HepG2 (cell line): ENCODE measurements around the gene C16orf87. TPM values are rescaled to one million over a fixed set of nuclear protein-coding genes. Genes with fewer than 3 reads are reported as not detected.
A peak's percentile ranks its signal among the peaks of the same experiment; 100 is the strongest.

Experiments
- CC2D1A ChIP-seq: sonication (generic); formaldehyde crosslinking; IDR thresholded peaks from 2 replicates; pipeline ENCODE4 v1.8.1; 2023; ENCODE audit warnings: mild to moderate bottlenecking, missing genetic modification reagents
- FOXA1 ChIP-seq, 2 experiments: fragments of 450-650 bp in 1 of 2; sonication (generic) in 1 of 2; formaldehyde crosslinking in 1 of 2; IDR thresholded peaks; 2 replicates each; pipeline versions ENCODE4 v1.4.0 to v1.6.1; 2016 to 2020; ENCODE audit warnings: missing genetic modification reagents in 1 of 2
- PCBP1 ChIP-seq: fragments of 200-400 bp; formaldehyde crosslinking; IDR thresholded peaks from 2 replicates; pipeline ENCODE4 v1.6.1; 2017; ENCODE audit warnings: mild to moderate bottlenecking, low read depth, low read length, borderline replicate concordance
- TBL1XR1 ChIP-seq: fragments of 150-350 bp; IDR thresholded peaks from 2 replicates; pipeline ENCODE4 v1.6.1; 2014; ENCODE audit warnings: borderline replicate concordance, low read length; ENCODE audit not compliant: partially characterized antibody
- polyA plus RNA-seq, 8 experiments: library from polyadenylated mRNA; depleted of rRNA in 3 of 8; stranded (reverse) in 7 of 8; unstranded in 1 of 8; fragments of >200 nt; fragmentation: Illumina TruSeq in 4 of 8; extraction: Trizol in 4 of 8; gene quantifications; 2 replicates each; pipeline versions ENCODE4 v1.2.1 to v1.2.3, GENCODE V29; 2011 to 2016; ENCODE audit warnings: low read depth in 4 of 8, missing spikeins in 1 of 8, mixed read lengths in 1 of 8; ENCODE audit not compliant: insufficient read depth in 1 of 8
- total RNA-seq, 5 experiments: library from RNA; depleted of rRNA; stranded (reverse); fragments of >200 nt; fragmentation: Illumina TruSeq; extraction: Trizol; gene quantifications; 2 replicates each; pipeline ENCODE4 v1.2.3, GENCODE V29; 2016; ENCODE audit warnings: low read depth in 1 of 5
- TF ChIP-seq, protein P1 (sequence below): sonication (generic); formaldehyde crosslinking; conservative IDR thresholded peaks from 2 replicates; pipeline ENCODE4 v1.8.0; 2022; ENCODE audit warnings: low read depth, missing genetic modification reagents
- TF ChIP-seq, protein P2 (sequence below): sonication (generic); formaldehyde crosslinking; IDR thresholded peaks from 2 replicates; pipeline ENCODE4 v1.4.0; 2020; ENCODE audit warnings: mild to moderate bottlenecking, missing genetic modification reagents, borderline replicate concordance

Gene C16orf87
- total and polyA plus RNA-seq, 2 of the 13 experiments (the other 11 are each of a cell fraction or from before 2014, with no cell fraction given) = 8.6 to 19.5 TPM

DNA sequence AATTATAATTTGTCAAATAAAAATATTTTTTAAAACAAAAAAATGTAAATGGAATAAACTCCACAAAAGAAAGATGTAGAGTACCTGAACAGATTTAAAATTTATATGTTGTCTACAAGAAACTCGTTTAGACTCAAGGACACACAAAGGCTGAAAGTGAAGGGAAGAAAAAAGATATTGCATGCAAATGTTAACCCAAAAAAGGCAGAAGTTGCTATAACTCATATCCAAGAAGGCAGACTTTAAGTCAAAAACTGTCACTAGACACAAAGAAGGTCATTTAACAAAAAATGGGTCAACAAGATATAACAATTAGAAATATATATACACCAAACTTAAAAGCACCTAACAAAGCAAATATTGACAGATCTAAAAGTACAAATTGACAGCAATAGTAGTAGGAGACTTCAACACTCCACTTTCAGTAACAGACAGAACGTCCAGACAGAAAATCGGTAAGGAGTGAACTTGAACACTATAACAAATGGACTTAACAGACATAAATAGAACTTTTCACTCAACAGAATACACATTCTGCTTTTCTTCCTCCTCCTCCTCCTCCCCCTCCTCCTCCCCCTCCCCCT lies 42.0 kb downstream of the C16orf87 start (continued):
- TF ChIP-seq, protein P1, sequence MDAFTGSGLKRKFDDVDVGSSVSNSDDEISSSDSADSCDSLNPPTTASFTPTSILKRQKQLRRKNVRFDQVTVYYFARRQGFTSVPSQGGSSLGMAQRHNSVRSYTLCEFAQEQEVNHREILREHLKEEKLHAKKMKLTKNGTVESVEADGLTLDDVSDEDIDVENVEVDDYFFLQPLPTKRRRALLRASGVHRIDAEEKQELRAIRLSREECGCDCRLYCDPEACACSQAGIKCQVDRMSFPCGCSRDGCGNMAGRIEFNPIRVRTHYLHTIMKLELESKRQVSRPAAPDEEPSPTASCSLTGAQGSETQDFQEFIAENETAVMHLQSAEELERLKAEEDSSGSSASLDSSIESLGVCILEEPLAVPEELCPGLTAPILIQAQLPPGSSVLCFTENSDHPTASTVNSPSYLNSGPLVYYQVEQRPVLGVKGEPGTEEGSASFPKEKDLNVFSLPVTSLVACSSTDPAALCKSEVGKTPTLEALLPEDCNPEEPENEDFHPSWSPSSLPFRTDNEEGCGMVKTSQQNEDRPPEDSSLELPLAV (CRISPR knock-in tag) = no peak
- TF ChIP-seq TBL1XR1 = peak; percentile 31
- TF ChIP-seq, protein P2, sequence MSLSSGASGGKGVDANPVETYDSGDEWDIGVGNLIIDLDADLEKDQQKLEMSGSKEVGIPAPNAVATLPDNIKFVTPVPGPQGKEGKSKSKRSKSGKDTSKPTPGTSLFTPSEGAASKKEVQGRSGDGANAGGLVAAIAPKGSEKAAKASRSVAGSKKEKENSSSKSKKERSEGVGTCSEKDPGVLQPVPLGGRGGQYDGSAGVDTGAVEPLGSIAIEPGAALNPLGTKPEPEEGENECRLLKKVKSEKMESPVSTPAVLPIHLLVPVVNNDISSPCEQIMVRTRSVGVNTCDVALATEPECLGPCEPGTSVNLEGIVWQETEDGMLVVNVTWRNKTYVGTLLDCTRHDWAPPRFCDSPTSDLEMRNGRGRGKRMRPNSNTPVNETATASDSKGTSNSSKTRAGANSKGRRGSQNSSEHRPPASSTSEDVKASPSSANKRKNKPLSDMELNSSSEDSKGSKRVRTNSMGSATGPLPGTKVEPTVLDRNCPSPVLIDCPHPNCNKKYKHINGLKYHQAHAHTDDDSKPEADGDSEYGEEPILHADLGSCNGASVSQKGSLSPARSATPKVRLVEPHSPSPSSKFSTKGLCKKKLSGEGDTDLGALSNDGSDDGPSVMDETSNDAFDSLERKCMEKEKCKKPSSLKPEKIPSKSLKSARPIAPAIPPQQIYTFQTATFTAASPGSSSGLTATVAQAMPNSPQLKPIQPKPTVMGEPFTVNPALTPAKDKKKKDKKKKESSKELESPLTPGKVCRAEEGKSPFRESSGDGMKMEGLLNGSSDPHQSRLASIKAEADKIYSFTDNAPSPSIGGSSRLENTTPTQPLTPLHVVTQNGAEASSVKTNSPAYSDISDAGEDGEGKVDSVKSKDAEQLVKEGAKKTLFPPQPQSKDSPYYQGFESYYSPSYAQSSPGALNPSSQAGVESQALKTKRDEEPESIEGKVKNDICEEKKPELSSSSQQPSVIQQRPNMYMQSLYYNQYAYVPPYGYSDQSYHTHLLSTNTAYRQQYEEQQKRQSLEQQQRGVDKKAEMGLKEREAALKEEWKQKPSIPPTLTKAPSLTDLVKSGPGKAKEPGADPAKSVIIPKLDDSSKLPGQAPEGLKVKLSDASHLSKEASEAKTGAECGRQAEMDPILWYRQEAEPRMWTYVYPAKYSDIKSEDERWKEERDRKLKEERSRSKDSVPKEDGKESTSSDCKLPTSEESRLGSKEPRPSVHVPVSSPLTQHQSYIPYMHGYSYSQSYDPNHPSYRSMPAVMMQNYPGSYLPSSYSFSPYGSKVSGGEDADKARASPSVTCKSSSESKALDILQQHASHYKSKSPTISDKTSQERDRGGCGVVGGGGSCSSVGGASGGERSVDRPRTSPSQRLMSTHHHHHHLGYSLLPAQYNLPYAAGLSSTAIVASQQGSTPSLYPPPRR (CRISPR knock-in tag) = peak; percentile 81
- TF ChIP-seq PCBP1 = 0 out of 2 replicates have a peak, but pooled peaks have one; percentile 34
- peak; percentile 77; the same call in 1 of the 2 replicates for TF ChIP-seq FOXA1 (IDR thresholded peaks at IDR 0.05)
- TF ChIP-seq FOXA1 (CRISPR knock-in tag; IDR thresholded peaks at IDR 0.05) = peak; percentile 56
- TF ChIP-seq CC2D1A (CRISPR knock-in tag) = no peak
- TF ChIP-seq, all 625 proteins: peak for 33
